Breast epithelium (tissue), 3 donors: ENCODE data around the gene STX16.

ENCODE experiments used
- POLR2A ChIP-seq: fragments of 450-650 bp; IDR thresholded peaks from one replicate; pipeline ENCODE4 v1.6.1; 2016; ENCODE audit warnings: antibody characterized with exemption, mild to moderate bottlenecking, moderate library complexity
- POLR2AphosphoS5 ChIP-seq, 3 donors: sonication (generic); formaldehyde crosslinking; IDR thresholded peaks; one replicate each; pipeline ENCODE4 v1.6.1; 2017; ENCODE audit warnings: antibody characterized with exemption in 3 of 3

DNA sequence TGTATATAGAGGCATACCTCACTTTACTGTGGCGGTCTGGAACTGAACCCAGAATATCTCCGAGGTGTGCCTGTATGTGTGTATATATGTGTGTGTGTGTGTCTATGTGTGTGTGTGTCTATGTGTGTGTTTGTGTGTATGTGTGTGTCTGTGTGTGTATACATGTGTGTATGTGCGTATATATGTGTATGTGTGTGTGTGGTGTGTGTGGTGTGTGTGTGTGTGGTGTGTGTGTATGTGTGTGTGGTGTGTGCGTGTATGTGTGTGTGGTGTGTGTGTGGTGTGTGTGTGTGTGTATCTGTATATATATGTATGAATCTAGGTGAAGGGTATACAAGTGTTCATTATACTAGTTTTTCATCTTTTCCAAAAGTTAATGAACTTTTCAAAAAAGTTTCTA is 37.3 kb downstream of the STX16 start:
- TF ChIP-seq POLR2A (no peak), POLR2AphosphoS5 (IDR thresholded peaks at IDR 0.05) (no peak)
